ENCODE data around the gene DNMT3B. TPM values are rescaled to one million over a fixed set of nuclear protein-coding genes. Genes with fewer than 3 reads are reported as not detected.
A peak's percentile ranks its signal among the peaks of the same experiment; 100 is the strongest.

The DNMT3B gene
- polyA plus RNA-seq, 3 donors: 0.39 to 0.44 TPM; not detected in 1

- 5% methylated on average over 2 of the region's 6 CpGs for WGBS (ENCODE audit: insufficient coverage)
- no peaks in the 10 kb centered on the region for H3K36me3 ChIP-seq (replicated peaks in 1 of 2; ENCODE audit: control insufficient read depth in 1 of 2, insufficient read depth in 2 of 2, low read length in 2 of 2)
Measured at GRCh38 chr20:32789896-32790750, 27.9 kb downstream of the DNMT3B start.

GRCh38 chr20:32790751-32791057 lies 28.5 kb downstream of the DNMT3B start:
- DNase-seq: no peak
- no peak for TF ChIP-seq CTCF (IDR thresholded peaks at IDR 0.05)
- intact Hi-C loops (cut with micrococcal nuclease): loop anchor here in 1 of 2 donors (10.0 kb wide), 1 partner anchor 504 kb away; no protein-coding TSS in a partner anchor
- Mint-ChIP-seq H3K4me3 (no peak overlapping the region), H3K27me3 (ENCODE audit: low read depth in 3 of 3) (peaks cover 0 to 4% (median 2%) of the 10 kb centered on the region in 3 donors), H3K9me3 (no peaks in the 10 kb centered on the region), H3K4me1 (peaks cover 4% of the 10 kb centered on the region), H3K36me3 (peaks cover 11 to 14% of the 10 kb centered on the region in 2 donors), H3K27ac (no peak overlapping the region)
- no peaks in the 10 kb centered on the region for H4K20me1 ChIP-seq (ENCODE audit: insufficient read depth, low read length)
- H3K79me2 ChIP-seq (ENCODE audit: insufficient read depth, low read length): no peaks in the 10 kb centered on the region
- H3K9ac ChIP-seq (ENCODE audit: insufficient read depth, low read length, poor library complexity, severe bottlenecking): no peak overlapping the region
- H3K4me2 ChIP-seq (replicated peaks; ENCODE audit: extremely low read depth, low read length, poor library complexity, severe bottlenecking): no peak overlapping the region
- no peak overlapping the region for H3K27ac ChIP-seq (ENCODE audit: low read depth in 1 of 2, low read length in 2 of 2)
- H3K4me1 ChIP-seq (ENCODE audit: control insufficient read depth in 1 of 2, insufficient read depth in 2 of 2, low read length in 2 of 2): no peaks in the 10 kb centered on the region
- H3K27me3 ChIP-seq (ENCODE audit: control insufficient read depth in 2 of 2, insufficient read depth in 2 of 2, low read length in 2 of 2): no peaks in the 10 kb centered on the region
- H3K9me3 ChIP-seq (replicated peaks in 1 of 2; ENCODE audit: control insufficient read depth in 1 of 2, insufficient read depth in 1 of 2, low read length in 2 of 2): no peaks in the 10 kb centered on the region
- H3K4me3 ChIP-seq (replicated peaks in 1 of 3; ENCODE audit: low read depth in 2 of 3, low read length in 3 of 3): no peak overlapping the region
- no peaks in the 10 kb centered on the region for H3K36me3 ChIP-seq (replicated peaks in 1 of 2; ENCODE audit: control insufficient read depth in 1 of 2, insufficient read depth in 2 of 2, low read length in 2 of 2)
- WGBS (ENCODE audit: insufficient coverage): 100% methylated on average over 1 of the region's 3 CpGs
- no peak overlapping the region for H2AFZ ChIP-seq (ENCODE audit: insufficient read depth, low read depth, low read length, poor library complexity, severe bottlenecking)

More at GRCh38 chr20:32789896-32790750, 27.9 kb downstream of the DNMT3B start:
- H3K4me3 Mint-ChIP-seq: no peak overlapping the region
- intact Hi-C loops (cut with micrococcal nuclease): loop anchor here in 1 of 2 donors (10.0 kb wide), 1 partner anchor 505 kb away; no protein-coding TSS in a partner anchor
- no peaks in the 10 kb centered on the region for H4K20me1 ChIP-seq (ENCODE audit: insufficient read depth, low read length)
- TF ChIP-seq CTCF (IDR thresholded peaks at IDR 0.05): peak; percentile 100
- no peak overlapping the region for H3K9ac ChIP-seq (ENCODE audit: insufficient read depth, low read length, poor library complexity, severe bottlenecking)
- no peaks in the 10 kb centered on the region for H3K27me3 ChIP-seq (ENCODE audit: control insufficient read depth in 2 of 2, insufficient read depth in 2 of 2, low read length in 2 of 2)
- DNase-seq: peak; percentile 45 to 60 (median 54)
- peaks cover 4% of the 10 kb centered on the region for H3K4me1 Mint-ChIP-seq
- peaks cover 0 to 4% (median 2%) of the 10 kb centered on the region in 3 donors for H3K27me3 Mint-ChIP-seq (ENCODE audit: low read depth in 3 of 3)
- no peaks in the 10 kb centered on the region for H3K4me1 ChIP-seq (ENCODE audit: control insufficient read depth in 1 of 2, insufficient read depth in 2 of 2, low read length in 2 of 2)
- H3K9me3 ChIP-seq (replicated peaks in 1 of 2; ENCODE audit: control insufficient read depth in 1 of 2, insufficient read depth in 1 of 2, low read length in 2 of 2): no peaks in the 10 kb centered on the region
- no peak overlapping the region for H2AFZ ChIP-seq (ENCODE audit: insufficient read depth, low read depth, low read length, poor library complexity, severe bottlenecking)
- peaks cover 7 to 10% of the 10 kb centered on the region in 2 donors for H3K36me3 Mint-ChIP-seq
- no peak overlapping the region for H3K27ac ChIP-seq (ENCODE audit: low read depth in 1 of 2, low read length in 2 of 2)
- H3K4me3 ChIP-seq (replicated peaks in 1 of 3; ENCODE audit: low read depth in 2 of 3, low read length in 3 of 3): no peak overlapping the region
- H3K4me2 ChIP-seq (replicated peaks; ENCODE audit: extremely low read depth, low read length, poor library complexity, severe bottlenecking): no peak overlapping the region
- H3K79me2 ChIP-seq (ENCODE audit: insufficient read depth, low read length): no peaks in the 10 kb centered on the region
- H3K27ac Mint-ChIP-seq: peak overlapping the region in 1 of 7 donors; percentile 66
- no peaks in the 10 kb centered on the region for H3K9me3 Mint-ChIP-seq
